SH-SY5Y (cell line): Measurements from ENCODE around the gene FXYD7.

Experiments
- GATA2 ChIP-seq: IDR thresholded peaks from 2 replicates; pipeline ENCODE4 v1.6.1; 2011; ENCODE audit warnings: mild to moderate bottlenecking, low read depth, low read length
- GATA3 ChIP-seq: IDR thresholded peaks from 2 replicates; pipeline ENCODE4 v1.6.1; 2011; ENCODE audit warnings: low read depth, mild to moderate bottlenecking, low read length, moderate library complexity

GRCh38 chr19:35127871-35128270 is 15.2 kb upstream of the FXYD7 start:
- TF ChIP-seq GATA2: no peak
- no peak for TF ChIP-seq GATA3
